ENCODE measurements around the gene GORASP2. TPM values are rescaled to one million over a fixed set of nuclear protein-coding genes. Genes with fewer than 3 reads are reported as not detected.
"Not testable (repeated sequence)": the region's sequence is repeated elsewhere in the genome, so short reads cannot be mapped to it uniquely, and the experiment has no call there.

GORASP2 gene
- total and polyA plus RNA-seq, 10 donors = 17.3 to 57.5 (median 50.6) TPM

GRCh38 chr2:170917219-170917913, 11.7 kb upstream of the GORASP2 start:
- H3K27ac ChIP-seq = no peak overlapping the region
- WGBS, 5 donors = 93 to 98% (median 95%) methylated on average over 9 to 11 of the region's 11 CpGs
- H3K27me3 ChIP-seq (replicated peaks in 1 of 7) = no peaks in the 10 kb centered on the region
- TF ChIP-seq POLR2AphosphoS5 (IDR thresholded peaks at IDR 0.05) (no peak), POLR2A (IDR thresholded peaks at IDR 0.05) (no peak), CTCF (IDR thresholded peaks at IDR 0.05 in 8 of 11, conservative IDR thresholded peaks at IDR 0.05 in 3 of 11) (no peak)
- no peaks in the 10 kb centered on the region for H3K36me3 ChIP-seq
- no peak overlapping the region for H3K4me3 ChIP-seq
- peaks cover 4 to 75% (median 60%) of the 10 kb centered on the region in 8 donors for H3K9me3 ChIP-seq
- no peak for DNase-seq
- H3K4me1 ChIP-seq = no peaks in the 10 kb centered on the region
- intact Hi-C loops (cut with DNase I; ENCODE audit: low total_unique reads) = no loop called here

- WGBS, 5 donors = 86 to 92% (median 90%) methylated on average over 5 of the region's 5 CpGs
- H3K4me1 ChIP-seq = no peaks in the 10 kb centered on the region
- no peak for DNase-seq
- H3K36me3 ChIP-seq = no peaks in the 10 kb centered on the region
- TF ChIP-seq POLR2A (IDR thresholded peaks at IDR 0.05) (no peak), CTCF (IDR thresholded peaks at IDR 0.05 in 8 of 11, conservative IDR thresholded peaks at IDR 0.05 in 3 of 11) (no peak), POLR2AphosphoS5 (IDR thresholded peaks at IDR 0.05) (no peak)
- intact Hi-C loops (cut with DNase I; ENCODE audit: low total_unique reads) = no loop called here
- H3K27ac ChIP-seq = no peak overlapping the region
- H3K4me3 ChIP-seq = no peak overlapping the region
- peaks cover 4 to 69% (median 54%) of the 10 kb centered on the region in 8 donors for H3K9me3 ChIP-seq
- no peaks in the 10 kb centered on the region for H3K27me3 ChIP-seq (replicated peaks in 1 of 7)
Observed at GRCh38 chr2:170917957-170918356, 11.1 kb upstream of the GORASP2 start.

GRCh38 chr2:170921873-170922272, 7.2 kb upstream of the GORASP2 start:
- 87 to 100% (median 95%) methylated on average over 2 of the region's 2 CpGs for WGBS, 5 donors
- H3K9me3 ChIP-seq = peaks cover 4 to 47% (median 32%) of the 10 kb centered on the region in 8 donors
- H3K4me3 ChIP-seq; DNase-seq; intact Hi-C loops (cut with DNase I; ENCODE audit: low total_unique reads); H3K27ac ChIP-seq; H3K27me3 ChIP-seq (replicated peaks in 1 of 7); H3K36me3 ChIP-seq; H3K4me1 ChIP-seq: not testable (repeated sequence)

- H3K4me3 ChIP-seq = no peak overlapping the region
- TF ChIP-seq POLR2AphosphoS5 (IDR thresholded peaks at IDR 0.05) (no peak), POLR2A (IDR thresholded peaks at IDR 0.05) (no peak), CTCF (IDR thresholded peaks at IDR 0.05 in 8 of 11, conservative IDR thresholded peaks at IDR 0.05 in 3 of 11) (no peak)
- H3K27me3 ChIP-seq (replicated peaks in 1 of 7) = no peaks in the 10 kb centered on the region
- WGBS, 5 donors = 66 to 89% (median 87%) methylated on average over 4 to 8 of the region's 8 CpGs
- peaks cover 0 to under 1% (median 0%) of the 10 kb centered on the region in 6 donors for H3K4me1 ChIP-seq
- no peak for DNase-seq
- intact Hi-C loops (cut with DNase I; ENCODE audit: low total_unique reads) = no loop called here
- peaks cover 2 to 37% (median 22%) of the 10 kb centered on the region in 8 donors for H3K9me3 ChIP-seq
- no peak overlapping the region for H3K27ac ChIP-seq
- H3K36me3 ChIP-seq = no peaks in the 10 kb centered on the region
Observed at GRCh38 chr2:170922634-170923494, 6.2 kb upstream of the GORASP2 start.
